HG02642 (cell line): Measurements from ENCODE around the gene PACS1.
"Not testable (repeated sequence)": the region's sequence is repeated elsewhere in the genome, so short reads cannot be mapped to it uniquely, and the experiment has no call there.

ENCODE experiments used
- ATAC-seq: cut with Tn5 transposase; IDR thresholded peaks from one replicate; pipeline ENCODE4 v1.9.1; 2021; ENCODE audit warnings: mild to moderate bottlenecking; ENCODE audit not compliant: unreplicated experiment, poor library complexity

The PACS1 gene

DNA sequence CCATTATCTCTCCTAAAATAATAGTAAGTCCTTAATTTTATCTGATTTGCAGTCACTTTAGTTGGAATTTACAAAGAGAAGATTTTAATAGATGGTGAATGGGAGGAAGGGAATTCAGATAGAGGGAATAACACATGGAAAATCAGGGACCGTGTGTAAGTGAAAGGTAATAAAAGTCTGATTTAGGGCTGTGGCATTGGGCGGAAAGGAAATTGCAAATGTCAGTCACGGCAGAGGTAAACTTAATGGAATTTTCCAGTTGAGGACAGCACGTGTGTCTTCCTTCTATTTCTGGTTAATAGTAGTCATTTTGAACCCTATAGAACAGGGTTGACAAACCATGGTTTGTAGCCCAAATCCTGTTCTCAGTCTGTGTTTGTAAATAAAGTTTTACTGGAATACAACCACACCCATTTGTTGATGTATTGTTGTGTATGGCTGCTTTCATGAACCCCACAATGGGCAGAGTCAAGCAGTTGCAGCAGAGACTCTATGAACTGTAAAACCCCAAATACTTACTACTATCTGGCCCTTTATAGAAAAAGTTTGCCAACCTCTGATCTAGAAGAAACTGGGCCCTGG, 34.1 kb downstream of the PACS1 start:
- ATAC-seq: no peak

DNA sequence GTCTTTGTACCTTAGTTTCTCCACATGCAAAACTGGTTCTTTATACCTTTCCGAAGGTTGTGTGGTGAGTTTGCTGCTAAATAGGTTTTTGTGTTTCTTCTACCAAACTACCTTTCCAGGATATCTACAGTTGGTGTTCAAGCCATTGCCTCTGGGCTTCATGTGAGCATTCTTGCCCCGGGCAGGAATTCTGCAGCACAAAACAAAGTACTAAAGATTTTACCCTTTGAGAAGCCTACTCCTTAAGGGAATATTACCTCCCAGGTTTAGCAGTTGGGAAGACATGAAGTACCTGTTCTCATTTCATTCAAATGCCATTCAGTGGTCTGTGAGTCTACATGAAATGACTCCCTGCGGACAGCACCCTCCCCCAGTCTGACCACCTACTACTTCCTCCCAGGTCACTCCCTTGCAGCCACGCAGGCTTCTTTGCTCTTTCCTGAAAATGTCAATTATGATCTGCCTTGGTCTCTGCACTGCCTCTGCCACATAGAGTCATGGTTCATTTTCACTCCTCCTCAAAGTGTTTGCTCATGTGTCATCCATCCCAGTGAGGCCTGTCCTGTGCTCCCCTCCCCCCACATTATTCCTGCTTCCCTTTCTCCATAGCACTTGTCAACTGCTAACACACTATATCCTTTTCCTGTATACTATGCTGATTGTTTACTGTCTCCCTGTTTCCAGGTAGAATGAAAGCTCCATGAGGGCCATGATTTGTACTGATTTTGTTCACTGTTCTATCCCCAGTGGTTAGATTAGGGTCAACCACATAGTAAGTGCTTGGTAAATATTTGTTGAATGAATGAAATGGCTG, 36.9 kb downstream of the PACS1 start:
- no peak for ATAC-seq

GRCh38 chr11:66107600-66108510, 37.8 kb downstream of the PACS1 start:
- ATAC-seq: no peak

GRCh38 chr11:66109294-66109693, 39.2 kb downstream of the PACS1 start:
- no peak for ATAC-seq

DNA sequence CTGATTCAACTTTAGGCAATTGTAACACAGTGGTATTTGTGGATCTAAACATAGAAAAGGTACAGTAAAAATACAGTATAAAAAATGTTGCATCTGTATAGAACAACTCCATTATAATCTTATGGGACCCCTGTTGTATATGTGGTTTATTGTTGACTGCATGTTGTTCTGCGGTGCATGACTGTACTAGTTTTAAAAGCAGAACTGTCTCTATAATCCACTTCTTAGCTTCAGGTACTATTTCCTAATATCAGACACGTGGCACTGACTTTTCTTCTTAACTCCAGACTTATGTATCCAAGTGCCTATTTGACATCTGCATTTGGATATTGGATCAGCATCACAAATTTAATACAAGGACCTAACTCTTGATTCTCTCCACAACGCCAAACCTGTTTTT, 41.1 kb downstream of the PACS1 start:
- no peak for ATAC-seq

- no peak for ATAC-seq
These were observed 42.0 kb downstream of the PACS1 start for GRCh38 chr11:66112041-66112491.

- no peak for ATAC-seq
These were observed 42.8 kb downstream of the PACS1 start for GRCh38 chr11:66112601-66113499.

GRCh38 chr11:66114957-66115356, 44.9 kb downstream of the PACS1 start:
- ATAC-seq: not testable (repeated sequence)

DNA sequence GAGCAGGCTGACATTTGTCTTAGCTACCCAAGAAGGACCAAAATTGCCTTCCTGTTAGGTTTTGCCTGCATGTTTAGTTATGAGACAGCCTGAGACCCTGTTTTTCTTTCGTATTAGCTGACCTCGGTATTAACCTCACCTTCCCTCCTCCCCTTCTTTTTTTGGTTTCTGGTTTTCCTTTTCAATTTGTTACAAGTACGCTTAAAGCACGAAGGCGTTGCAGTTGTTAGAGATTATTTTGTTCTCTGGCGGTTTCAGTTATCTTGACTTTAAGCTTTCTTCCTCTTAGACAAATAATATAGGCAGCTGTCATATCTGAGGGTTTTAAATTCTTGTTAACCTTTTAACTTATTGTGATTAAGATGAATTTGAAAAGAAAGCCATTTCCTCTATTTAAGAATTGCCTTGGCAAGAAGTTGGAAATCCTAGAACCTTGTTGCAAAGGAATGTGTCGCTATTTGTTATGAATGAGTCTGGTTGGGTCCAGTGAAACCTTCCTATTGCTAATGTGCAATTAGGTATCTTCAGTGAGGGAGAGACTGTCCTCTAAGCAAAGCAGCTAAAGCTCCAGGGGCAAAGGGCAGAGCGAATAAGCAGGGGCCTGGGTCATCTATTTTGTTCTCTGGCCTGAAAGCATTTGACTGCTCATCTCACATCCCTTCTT, 45.7 kb downstream of the PACS1 start:
- ATAC-seq: peak; percentile 55

DNA sequence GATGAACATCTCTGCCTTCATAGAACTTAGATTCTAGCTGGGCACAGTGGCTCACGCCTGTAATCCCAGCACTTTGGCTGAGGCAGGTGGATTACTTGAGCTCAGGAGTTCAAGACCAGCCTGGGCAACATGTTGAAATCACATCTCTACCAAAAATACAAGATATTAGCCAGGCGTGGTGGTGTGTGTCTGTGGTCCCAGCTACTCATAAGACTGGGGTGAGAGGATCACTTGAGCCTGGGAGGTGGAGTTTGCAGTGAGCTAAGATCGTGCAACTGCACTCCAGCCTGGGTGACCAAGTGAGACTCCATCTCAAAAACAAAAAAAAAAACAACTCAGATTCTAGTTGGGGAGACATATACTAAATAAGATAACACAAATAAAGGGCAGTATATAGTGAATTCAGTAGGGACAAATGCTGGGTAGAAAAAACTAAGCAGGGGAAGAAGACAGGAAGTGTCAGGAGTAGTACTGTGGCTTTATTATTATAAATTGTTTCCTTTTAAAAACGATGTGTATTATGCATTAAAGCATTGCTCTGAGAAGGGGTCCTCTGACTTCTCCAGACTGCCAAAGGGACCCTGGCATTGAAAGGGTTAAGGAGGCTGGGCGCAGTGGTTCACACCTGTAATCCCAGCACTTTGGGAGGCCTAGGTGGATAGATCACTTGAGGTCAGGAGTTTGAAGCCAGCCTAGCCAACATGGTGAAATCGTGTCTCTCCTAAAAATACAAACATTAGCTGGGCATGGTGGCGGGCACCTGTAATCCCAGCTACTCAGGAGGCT, 46.7 kb downstream of the PACS1 start:
- ATAC-seq: no peak

DNA sequence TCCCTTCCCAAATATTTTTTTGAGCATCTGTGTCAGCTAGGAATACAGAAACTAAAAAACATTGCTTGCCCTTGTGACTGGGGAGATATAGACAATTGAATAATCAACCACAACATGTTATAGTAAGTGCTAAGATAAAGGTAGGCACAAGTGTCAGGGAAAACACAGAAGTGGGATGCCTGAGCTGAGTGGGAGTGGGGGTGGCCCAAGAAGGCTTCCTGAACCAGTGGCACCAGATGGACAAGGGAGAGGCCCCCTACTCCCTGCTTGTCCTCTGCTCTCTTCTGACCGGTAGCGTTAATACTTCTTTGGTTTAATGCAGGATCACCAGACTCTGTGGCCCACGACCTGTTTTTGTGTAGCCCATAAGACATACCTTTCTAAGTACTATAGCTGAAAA, 48.8 kb downstream of the PACS1 start:
- ATAC-seq: no peak

GRCh38 chr11:66119348-66120133, 49.5 kb downstream of the PACS1 start:
- ATAC-seq: no peak

DNA sequence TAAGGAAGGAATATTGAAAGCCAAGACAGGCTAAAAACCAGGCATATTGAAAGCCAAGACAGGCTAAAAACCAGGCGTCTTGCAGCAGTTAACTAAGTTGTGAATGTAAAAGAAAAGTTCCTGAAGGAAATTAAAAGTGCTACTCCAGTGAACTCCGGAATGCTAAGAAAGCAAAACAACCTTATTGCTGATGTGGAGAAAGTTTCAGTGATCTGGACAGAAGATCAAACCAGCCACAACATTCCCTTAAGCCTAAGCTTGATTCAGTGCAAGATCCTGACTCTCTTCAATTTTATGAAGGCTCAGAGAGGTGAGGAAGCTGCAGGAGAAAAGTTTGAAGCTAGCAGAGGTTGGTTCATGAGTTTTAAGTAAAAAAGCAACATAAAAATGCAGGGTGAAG, 51.4 kb downstream of the PACS1 start:
- ATAC-seq: no peak

DNA sequence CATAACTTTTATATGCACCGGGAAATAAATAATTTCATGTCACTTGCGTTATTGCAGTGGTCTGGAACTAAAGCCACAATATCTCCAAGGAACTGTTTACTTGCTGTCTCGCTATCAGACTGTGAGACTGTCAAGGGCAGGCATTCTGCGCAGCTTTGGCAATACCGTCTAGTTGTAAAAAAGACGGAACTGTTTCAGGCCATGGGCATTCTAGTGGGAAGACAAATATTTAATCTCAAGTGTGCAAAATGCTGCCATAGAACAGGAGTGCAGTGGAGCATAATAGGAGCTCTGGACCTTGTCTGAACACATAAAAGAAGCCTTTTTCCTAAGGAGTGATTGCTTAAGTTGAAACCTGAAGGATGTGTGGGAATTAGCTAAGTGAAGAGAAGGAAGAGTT, 53.8 kb downstream of the PACS1 start:
- ATAC-seq: no peak

DNA sequence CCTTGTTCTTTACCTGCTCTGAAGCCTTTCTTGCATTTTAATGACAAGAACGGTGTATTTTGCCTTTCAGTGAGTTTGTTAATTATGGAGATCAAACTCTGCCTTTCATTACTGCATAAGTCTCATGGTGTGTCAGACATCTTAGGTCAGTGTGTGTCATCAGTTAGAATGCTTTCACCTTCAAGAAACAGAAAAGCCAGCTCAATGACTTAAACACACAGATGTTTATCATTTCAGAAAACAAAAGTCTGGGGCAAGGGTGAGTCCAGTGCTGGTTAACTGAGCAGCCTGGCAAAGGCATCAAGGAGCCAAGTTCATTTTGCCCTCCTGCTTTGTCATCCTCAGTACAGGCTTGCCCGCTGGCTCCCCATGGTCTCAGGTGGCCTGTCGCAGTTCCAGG, 54.5 kb downstream of the PACS1 start:
- no peak for ATAC-seq

DNA sequence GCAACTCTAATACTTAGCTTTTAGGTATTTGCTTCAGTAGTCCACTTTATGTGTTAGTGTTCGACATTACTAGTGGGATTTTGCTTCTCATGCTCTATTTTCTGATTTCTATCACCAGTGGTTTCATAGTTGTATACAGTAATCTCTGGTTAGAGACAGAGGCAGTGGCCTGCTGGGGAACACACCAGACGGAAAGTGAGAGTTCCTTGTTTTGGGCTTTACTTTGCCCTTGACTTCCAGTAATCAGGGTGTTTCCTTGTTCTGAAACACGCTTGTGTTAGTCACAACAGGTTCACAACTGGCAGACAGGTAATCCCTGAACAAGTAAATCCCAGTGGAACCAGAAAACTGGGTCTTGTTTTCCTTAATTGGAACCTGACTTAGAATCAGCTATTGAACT, 56.0 kb downstream of the PACS1 start:
- peak; percentile 47 for ATAC-seq

DNA sequence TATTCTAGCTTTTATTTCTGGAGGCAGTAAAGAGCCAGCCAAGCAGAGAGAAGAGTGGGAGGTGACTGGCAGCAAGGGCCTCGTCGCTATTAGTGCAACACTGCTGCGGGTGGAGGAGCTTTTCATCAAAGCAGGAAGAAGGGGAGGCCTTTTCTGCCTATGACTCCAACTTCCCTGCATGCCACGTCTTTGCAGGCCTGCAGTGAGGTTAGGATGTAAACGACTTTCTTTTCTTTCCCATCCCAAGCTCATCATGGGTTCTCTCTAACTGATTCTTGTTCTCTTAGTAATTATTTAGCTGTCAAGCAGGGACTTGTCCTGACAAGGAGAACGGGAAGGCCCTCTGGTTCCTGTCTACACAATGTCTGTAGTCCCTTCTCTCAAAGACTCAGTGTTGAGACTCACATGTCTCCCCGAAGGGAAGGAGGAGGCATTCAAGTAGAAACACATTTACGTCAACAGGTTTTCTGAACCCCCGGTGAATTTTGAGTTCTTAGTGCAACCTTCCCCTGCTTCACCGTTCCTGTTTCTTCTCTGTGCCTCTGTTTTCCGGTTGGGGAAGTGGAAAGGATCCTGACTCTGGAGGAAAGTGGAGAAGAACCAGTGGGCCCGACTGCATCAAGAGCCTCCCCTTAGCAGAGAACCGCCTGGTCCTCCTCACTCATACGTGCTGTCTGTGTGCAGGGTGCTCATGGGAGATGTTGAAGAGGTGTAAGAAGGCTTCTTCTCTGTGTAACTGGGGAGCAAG, 56.9 kb downstream of the PACS1 start:
- peak; percentile 50 for ATAC-seq
